ENCODE results near the gene SYNDIG1.

SYNDIG1 gene

DNA sequence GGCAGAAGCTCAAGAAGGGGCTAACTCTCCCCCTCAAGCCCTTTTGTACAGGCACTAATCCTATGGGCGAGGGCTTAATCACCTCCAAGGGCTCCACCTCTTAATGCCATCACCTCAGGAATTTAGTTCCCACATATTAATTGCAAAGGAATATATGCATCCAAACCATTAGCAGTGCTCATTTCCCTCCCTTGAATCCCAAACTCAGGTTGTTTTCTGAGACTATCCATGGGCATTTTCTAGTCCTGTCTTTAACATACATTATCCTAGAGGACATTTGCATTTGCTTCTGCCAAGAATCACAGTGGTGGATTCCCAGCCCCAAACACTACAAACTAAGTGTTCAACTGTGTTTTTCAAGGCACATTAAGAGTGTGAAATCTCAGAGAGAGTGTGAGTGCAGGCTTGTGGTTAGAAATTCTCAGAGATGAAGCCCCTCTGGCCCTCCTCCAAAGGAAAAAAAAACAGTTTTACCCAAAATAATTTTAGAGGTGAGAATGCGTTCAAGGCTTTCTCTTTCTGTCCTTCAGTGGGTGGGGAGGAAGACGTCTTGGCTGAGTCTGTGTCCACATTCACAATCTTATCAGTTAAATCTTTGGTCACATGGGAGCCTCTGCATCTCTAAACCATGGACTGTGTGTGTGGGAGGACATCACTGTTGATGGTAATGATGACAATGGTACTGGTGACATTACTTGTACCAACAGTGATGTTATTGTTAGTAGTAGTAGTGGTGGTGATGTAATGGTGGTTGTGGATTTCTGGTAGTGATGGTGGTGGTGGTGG, 59.3 kb downstream of the SYNDIG1 start:
- DNase-seq (ENCODE audit: low read depth), result no peak

DNA sequence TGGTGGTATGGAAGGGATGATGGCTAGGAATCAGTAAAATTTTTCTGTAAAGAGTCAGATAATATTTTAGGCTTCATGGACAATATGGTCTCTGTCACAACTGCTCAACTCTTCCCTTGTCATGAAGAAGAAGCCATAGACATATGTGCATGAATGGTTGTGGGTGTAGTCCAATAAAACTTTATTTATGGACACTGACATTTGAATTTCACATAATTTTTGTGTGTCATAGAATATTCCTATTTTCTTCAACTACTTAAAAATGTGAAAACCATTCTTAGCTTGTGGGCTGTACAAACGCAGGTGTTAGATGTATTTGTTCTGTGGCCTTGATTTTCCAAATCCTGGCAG, 59.9 kb downstream of the SYNDIG1 start:
- DNase-seq (ENCODE audit: low read depth), result no peak

DNA sequence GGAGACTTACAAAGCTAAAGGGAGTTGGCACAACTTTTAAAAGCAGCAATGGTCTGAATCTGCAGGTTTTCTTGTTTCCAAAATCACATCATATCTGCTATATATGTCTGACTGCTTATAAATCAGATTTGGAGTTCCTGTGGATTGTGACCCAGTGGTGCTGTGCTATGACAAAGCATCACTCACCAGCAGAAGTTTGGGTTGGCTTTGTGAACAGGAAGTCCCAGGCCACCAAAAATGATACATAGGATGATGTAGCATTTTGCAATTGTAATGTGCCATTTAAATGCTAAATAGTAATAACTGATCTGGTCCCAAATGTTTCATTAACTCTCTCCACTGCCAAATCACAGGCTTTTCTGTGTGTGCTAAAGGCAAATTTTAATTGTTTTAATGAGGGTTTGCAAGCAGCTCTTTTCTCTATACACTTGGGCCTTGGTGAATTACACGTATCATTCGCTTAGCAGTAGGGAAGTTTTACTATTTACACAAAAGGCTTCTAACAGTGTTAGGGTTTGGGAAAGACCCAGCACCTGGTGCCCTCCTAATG, 60.8 kb downstream of the SYNDIG1 start:
- DNase-seq (ENCODE audit: low read depth), result no peak

DNA sequence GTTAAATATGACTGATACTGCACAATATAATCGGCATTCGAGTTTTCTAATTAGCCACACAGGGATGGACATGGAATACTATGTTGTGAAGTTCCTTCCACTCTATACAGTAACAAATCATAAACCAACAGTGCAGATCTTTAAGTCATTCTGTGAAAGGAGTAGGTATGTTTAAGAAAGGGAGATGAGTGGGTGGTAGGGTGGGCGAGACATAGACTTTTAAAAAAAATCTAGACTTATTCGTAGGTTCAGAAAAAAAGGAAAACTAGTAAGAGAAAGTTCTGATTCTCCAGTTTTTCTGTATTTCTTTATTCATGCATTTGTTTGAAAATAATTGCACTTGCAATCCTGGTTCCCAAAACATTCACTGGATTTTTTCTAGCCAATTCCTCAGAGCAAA, 61.8 kb downstream of the SYNDIG1 start:
- no peak for DNase-seq (ENCODE audit: low read depth)

DNA sequence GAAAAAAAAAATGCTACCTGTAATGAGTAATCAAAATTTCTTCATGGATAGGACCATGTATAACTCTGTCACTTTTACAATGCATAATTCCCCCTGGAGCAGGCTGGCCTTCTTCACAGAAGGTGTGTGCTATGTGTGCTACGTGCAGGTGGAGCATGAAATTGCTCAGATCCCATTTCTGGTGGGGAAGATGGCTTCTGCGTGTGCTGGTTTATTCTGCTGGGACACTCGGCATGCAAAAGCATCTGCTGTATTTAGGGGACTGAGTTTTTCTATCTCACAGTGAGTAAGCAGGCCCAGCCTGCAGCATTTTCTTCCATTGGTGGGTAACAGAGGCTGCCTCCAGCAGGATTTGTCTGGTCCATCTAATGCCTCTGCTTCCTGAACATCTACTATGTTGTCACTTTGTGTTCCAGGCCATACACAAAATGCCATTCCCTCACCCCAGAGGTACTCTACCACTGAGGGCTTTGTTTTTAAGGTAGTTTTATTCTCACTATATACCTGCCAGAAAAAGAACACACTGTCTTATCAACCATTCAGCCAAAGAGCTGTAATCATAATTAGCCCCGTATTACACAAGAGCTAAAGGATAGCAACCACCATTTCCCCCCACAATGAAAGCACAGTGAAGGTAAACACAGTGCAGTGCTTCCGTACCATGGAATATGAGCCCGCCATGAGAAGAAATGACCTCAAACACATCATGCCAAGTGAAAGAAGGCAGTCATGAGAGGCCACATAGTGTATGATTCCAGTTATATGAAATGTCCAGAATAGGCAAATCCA, 62.4 kb downstream of the SYNDIG1 start:
- no peak for DNase-seq (ENCODE audit: low read depth)

DNA sequence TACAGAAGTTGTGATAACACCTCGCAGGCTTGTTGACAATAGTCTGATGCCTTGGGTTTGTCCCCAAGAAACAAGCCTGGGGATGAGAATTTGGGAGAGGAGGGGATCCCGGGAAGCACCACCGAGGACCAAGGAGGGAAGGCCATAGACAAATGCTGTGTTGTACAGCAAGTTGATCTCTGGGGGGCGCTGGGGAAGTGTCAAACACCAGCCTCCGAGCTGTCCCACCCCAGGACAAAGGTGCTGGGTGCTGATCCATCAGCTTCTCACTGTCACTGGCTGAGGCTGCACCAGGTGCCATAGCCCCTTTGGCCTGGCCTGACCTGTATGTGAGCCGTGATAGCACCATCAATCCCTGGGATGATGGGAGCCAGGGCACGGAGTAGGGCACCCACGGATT, 64.0 kb downstream of the SYNDIG1 start:
- no peak for DNase-seq (ENCODE audit: low read depth)

DNA sequence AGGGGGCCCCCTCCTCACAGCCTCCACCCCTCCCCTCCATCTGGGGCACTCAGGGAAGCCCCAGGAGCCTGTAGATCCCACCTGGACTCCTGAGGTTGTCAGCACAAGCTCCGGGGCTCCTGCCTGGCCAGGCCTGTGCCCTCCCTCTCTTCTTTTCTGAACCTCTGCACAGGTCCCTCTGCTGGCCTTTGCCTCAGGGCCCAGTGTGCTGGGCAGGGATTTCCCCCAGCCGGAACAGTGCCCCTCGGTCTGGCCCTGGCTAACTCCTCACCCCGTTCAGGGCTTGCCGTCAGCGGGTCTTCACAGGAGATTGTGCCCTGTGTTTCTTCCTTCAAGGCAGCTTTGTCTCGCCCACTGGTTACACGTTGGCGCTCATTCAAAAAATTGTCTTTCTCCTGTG, 64.9 kb downstream of the SYNDIG1 start:
- no peak for DNase-seq (ENCODE audit: low read depth)

DNA sequence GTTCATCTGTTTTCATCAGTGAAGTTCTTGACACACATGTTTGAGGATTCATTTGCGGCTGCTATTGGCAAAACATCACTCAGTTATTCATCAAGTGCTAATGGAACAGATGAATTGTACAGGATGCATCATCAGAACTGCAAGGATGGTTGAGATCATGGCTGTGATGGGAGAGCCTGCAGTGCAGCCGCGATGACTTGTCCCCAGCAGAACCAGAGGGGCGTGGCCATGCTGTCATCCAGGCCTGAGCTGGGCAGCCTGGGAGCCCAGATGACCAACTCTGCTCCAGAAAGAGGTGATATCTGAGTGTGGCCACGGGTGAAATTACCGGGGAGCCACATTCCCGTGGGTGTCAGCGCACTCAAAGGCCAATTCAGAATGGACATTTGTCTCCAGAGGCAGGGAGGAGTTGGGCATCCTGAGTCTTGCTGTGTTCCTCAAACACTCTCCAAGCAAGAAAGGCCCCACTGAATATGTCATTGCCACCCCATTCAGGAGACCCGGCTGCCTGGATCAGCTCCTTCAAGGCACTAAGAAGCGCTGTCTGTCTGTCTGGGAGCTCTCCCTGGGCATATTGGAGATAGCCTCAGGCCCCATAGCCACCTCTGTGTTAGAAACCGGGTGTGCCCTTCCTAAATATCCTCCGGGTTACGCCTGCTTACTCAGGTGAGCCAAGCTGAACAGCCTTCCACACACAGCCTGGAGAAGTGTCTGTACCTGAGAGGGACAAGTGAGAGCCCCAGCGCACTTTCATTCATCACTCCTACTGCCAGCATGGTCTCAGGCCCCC, 66.7 kb downstream of the SYNDIG1 start:
- DNase-seq (ENCODE audit: low read depth), result no peak

DNA sequence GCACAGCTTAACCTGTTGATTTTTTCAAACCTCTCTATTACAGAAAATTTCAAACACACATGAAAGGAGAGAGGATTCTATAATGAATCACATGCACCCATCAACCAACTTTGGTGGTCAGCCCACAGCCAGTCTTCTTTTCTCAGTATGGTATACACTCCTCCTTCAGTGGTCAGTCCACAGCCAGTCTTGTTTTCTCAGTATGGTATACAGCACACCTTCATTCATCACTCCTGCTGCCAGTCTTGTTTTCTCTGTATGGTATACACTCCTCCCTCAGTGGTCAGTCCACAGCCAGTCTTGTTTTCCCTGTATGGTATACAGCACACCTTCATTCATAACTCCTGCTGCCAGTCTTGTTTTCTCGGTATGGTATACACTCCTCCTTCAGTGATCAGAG, 67.8 kb downstream of the SYNDIG1 start:
- DNase-seq (ENCODE audit: low read depth), result no peak

DNA sequence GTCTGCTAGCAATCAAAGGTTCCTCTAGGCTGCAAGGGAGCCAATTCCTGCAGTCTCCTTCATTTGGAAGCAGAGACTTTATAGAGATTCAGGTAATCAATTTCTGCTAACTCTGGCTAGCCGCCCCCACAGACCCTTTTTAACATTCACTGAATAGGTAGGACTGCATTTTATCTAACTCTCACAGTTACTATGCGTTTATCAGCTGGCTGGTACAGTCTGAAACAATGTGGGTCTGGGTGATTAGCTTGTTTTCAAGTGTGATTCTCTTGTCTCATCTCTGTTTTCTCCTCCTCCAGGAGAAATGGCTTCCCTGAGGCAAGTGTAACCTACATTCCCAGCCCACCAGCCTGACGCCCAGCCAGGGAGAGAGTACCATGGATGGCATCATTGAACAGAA, 73.3 kb downstream of the SYNDIG1 start:
- DNase-seq (ENCODE audit: low read depth), result no peak

DNA sequence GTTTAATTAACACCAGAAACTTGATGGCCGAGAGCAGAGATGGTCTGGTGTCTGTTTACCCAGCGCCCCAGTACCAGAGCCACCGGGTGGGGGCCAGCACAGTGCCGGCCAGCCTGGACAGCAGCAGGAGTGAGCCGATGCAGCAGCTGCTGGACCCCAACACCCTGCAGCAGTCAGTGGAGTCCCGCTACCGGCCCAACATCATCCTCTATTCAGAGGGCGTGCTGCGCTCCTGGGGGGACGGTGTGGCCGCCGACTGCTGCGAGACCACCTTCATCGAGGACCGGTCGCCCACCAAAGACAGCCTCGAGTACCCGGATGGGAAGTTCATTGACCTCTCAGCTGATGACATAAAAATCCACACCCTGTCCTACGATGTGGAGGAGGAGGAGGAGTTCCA, 73.7 kb downstream of the SYNDIG1 start:
- no peak for DNase-seq (ENCODE audit: low read depth)

DNA sequence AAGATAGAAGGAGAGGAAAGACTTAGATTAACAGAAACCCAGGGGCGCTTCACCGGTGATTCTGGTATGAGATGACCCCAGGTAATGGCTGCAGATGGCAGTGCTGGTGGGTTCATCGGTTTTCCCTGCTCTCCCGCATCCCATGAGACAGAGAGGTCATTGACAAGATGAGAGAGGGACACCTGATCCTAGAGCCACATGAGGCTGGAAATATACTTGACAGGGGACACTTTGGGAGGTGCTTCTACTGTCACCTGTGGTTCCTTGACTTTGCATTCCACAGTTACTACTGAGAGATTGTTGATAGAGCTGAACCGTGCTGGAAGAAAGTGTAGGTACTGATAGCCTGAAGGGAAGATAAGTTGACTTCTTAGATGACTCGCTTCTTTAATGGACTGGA, 74.3 kb downstream of the SYNDIG1 start:
- DNase-seq (ENCODE audit: low read depth), result no peak

DNA sequence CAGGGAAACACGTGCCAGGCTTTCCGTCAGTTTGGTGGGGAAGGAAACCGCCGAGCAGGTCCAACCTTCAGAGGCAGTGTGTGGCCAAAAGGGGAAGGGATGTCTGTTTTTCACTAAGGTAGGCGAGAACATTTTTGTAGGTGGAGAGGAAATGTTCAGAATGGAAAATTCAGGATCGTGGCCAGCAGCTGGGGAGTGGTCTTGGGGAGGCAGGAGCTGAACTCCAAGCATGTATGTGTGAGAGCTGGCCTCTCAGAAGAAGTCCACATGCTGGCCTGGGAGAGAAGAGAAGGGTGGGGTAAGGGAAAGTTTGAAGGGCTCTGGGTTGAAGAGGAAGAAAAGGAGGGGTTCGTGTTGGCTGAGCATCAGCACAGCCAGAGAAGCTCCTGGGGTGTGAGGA, 74.9 kb downstream of the SYNDIG1 start:
- no peak for DNase-seq (ENCODE audit: low read depth)

DNA sequence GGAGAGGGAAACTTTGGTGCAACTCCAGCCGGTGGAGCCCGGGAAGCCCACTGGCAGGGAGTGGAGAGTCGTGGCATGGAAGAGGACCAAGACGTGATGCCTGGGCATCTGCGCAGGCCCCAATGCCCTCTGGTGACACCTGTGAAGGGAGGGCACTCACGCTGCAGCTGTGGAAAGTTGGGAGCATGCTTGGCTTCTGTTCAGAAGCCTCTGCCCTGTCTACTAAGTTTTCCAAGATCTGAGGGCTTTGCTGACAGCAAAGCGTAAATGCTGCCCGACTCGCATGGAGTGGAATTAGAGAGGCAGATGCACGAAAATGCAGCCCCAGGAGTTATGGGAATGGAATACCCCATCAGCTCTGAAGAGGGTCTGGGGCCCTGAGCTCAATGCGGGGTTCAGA, 75.7 kb downstream of the SYNDIG1 start:
- no peak for DNase-seq (ENCODE audit: low read depth)

DNA sequence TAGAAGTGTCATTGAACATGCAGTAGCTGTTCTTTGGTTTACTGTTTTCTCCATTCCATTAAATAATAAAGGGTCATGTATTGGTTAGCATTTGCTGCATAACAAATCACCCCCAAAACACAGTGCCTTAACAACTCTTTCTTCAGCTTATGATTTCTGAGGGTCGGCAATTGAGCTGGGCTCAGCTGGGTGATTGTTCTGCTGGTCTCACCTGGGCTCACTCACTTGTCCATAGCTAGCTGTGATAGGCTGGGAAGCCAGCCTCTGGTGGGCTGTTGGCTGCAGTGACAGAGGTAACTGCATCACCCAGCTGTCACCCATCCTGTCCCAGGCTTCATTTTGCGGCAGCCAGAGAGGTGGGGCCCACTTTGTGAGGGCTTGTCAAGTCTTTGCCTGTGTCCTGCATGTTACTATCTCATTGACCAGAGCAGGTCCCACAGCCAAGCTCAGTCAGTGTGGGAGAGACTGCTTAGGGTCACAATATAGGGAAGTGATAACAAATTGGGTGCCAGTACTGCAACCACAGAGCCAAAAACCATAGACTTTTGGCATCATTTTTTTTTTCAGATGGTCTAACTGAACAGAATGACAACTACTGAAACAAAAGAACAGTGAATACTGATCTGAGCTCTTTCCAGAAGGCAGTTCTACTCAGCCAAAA, 76.9 kb downstream of the SYNDIG1 start:
- no peak for DNase-seq (ENCODE audit: low read depth)

DNA sequence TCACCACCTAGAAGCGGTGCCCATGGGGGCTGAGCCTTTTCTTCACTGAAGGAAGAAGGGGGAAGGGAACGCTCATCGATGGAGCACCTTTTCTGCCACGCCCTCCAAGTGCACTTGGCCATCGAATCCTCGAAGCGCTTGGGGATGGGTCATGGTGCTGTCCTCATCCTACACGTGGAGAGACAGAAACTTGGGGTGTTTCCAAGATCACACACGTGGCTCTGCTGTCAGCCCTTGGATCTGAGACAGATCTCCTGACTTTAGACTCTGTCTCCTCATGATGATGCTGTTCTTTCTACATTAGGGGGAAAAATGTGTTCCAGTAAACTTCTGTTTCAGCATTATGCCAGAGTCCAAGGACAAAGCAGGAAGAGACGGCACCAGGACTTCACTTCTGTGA, 78.5 kb downstream of the SYNDIG1 start:
- DNase-seq (ENCODE audit: low read depth), result no peak

DNA sequence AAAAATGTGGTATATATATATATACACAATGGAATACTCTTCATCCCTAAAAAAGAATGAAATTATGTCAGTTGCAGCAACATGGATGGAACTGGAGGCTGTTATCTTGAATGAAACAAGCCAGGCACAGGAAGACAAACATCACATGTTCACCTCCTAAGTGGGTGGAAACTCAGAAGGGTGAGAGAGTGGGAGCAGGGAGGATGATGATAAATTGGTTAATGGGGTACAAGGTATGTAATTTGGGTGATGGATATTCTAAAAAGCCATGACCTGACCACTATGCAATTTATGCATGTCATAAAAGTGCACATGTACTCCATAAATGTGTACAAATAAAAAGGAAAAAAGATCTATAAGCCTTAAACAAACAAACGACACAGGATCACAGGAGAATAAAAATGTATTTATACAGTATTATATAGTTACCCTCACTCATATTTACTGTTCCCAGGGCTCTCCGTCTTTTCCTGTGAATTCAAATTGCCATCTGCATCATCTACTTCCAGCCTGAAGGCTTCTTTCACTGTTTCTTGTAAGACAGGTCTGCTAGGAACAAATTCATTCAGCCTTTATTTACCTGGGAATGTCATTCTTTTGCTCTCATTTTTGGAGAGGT, 89.8 kb downstream of the SYNDIG1 start:
- DNase-seq (ENCODE audit: low read depth), result no peak

DNA sequence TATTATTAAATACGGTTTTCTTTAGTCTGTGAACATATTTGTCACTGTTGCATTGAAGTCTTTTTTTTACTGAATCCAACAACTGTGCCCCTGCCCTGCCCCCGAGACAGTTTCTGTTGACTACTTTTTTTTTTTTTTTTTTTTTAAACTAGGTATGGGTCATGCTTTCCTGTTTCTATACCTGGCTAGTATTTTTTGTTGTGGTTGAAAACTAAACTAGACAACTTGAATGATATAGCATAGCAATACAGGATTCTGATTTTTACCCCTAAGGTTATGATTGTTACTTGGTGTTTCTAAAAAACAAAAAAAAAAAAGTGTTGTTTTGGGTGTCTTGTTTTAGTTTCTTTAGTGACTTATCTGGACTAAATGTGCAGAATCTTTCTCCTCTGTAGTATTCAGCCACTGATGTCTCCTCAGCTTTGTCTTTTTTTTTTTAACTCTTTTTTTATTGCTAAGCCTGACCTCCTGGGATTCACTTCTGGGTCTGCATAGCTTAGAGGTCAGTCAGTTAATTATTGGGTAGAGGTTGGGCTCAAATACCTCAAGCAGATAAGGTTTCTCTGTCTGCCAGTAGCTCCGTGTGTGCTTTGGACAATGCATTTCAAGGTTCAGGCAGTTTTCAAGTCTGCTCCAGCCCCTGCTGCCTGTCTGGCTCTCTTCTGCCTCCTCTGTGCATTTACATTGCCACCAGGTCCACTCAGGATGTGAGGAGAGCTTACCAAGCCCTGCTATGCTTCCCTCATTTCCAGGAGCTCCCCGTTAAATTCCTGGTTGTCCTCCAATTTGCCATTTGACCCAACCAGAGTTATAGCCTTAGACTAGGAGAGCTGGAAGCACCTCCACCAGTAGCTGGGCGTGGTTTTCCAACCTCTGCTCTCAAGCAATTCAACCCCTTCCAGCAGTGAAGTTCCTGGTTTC, 91.4 kb downstream of the SYNDIG1 start:
- DNase-seq (ENCODE audit: low read depth), result no peak

DNA sequence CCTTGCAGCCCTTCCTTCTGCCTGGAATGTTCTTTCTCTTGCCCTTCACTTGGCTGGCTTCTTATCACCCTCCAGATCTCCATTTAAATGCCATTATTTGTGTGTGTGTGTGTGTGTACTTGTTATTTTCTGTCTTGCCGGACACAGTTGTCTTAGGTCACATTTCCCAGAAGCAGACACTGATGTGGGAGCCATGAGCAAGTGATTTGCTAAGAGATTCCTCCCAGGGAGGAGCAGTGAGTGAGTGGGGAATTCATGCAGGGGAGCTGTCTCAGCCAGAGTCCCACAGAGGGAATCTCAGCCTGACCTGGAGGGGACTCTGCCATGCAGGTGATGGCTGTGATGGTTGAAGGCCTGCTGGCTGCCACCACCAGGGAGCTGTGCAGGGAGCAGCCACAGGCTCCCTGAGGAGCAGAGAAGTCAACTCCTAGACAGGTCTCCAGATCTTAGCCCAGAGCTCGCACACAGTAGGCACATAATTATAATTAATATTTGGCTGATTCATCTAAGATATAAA, 96.5 kb downstream of the SYNDIG1 start:
- DNase-seq (ENCODE audit: low read depth), result no peak

DNA sequence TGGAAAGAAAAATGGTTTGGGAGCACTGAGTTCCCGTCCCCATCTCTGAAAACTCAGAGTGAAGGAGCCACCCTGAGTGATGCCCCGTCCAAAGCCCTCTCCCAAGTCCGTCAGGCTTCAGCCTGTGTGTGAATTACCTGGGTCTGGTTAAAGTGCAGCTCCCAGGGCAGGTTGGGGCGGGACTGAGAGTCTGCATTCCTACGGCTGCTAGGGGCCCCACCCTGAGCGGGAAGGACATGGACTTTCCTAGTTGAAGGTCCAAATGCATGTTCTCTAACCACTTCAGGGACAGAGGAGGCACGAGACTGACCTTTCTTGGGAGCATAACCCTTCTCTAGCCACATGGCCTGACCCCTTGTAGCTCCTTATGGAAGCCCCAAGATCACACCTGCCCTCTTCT, 97.2 kb downstream of the SYNDIG1 start:
- no peak for DNase-seq (ENCODE audit: low read depth)

Data from amniotic epithelial cell (primary cell).